GM12892 (cell line): ENCODE data around the gene EYS.

Experiments used
- POLR2A ChIP-seq: IDR thresholded peaks from 2 replicates; pipeline ENCODE4 v1.6.1; 2011; ENCODE audit warnings: low read depth, low read length, control low read depth
- POLR2AphosphoS5 ChIP-seq: IDR thresholded peaks from 2 replicates; pipeline ENCODE4 v1.6.1; 2011; ENCODE audit warnings: low read depth, low read length, control low read depth
- TAF1 ChIP-seq: IDR thresholded peaks from 2 replicates; pipeline ENCODE4 v1.6.1; 2011; ENCODE audit warnings: low read depth, mild to moderate bottlenecking, control low read depth, low read length, borderline replicate concordance

- TF ChIP-seq POLR2AphosphoS5 (no peak), POLR2A (no peak), TAF1 (no peak)
Observed at GRCh38 chr6:64630901-64631300, 1076.1 kb downstream of the EYS start.
